ENCODE data around the gene PRRT2.
A peak's percentile ranks its signal among the peaks of the same experiment; 100 is the strongest.
"Not testable (repeated sequence)": the region's sequence is repeated elsewhere in the genome, so short reads cannot be mapped to it uniquely, and the experiment has no call there.

PRRT2 gene

GRCh38 chr16:29811896-29812665 is at the start of gene PRRT2:
TSS of gene PRRT2 (plus strand) at chr16:29812193. CDS start at chr16:29813055, 862 bp downstream.
- no peak for DNase-seq (ENCODE audit: low read depth)

DNA sequence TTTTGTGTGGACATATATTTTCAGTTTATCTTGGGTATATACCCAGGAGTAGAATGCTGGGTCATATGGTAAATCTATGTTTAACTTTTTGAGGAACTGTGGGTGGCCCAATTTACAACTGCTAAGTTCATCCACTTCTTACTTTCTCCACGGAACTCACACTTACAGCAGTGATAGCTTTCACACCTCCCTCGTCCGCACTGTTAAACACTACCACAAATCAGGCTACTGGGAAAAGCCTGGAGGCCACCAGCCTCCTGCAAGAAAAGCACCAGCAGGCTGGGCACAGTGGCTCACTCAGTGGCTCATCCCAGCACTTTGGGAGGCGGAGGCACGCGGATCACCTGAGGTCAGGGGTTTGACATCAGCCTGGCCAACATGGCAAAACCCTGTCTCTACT is 48.7 kb upstream of the PRRT2 start:
- no peak for DNase-seq (ENCODE audit: low read depth)

DNA sequence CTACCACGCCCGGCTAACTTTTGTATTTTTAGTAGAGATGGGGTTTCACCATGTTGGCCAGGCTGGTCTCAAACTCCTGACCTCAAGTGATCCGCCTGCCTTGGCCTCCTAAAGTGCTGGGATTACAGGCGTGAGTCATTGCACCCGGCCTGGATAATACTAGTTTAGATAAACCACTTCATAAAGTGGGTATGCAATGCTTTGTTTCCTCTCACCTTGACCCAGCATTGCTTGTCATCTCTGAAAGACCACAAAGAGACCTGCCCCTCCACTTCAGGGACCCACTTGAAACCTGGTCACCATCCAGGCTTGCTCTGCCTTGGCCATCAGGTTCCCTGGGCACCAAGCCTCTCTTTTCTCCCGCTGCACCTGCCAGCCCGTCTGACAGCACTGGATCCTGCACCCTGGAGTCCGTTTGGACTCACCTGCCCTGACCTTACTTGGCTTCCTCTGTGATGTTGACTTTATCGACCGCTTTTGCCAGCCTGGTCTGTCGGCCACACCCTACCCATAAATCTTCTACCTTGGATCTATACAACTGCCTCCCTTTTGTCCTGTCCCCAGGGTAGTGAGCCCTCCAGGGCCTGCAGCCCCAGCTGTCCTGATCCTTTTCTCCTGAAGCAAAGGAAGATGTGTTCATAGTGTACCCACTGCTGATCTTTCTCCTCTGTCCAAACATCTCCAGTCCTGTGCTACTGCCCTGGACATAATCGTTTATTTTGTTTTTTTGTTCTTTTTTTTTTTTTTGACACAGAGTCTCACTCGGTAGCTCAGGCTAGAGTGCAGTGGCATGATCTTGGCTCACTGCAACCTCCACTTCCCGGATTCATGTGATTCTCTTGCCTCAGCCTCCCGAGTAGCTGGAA is 46.6 kb upstream of the PRRT2 start:
- no peak for DNase-seq (ENCODE audit: low read depth)

GRCh38 chr16:29766571-29766970 is 45.4 kb upstream of the PRRT2 start:
- DNase-seq (ENCODE audit: low read depth) = no peak

DNA sequence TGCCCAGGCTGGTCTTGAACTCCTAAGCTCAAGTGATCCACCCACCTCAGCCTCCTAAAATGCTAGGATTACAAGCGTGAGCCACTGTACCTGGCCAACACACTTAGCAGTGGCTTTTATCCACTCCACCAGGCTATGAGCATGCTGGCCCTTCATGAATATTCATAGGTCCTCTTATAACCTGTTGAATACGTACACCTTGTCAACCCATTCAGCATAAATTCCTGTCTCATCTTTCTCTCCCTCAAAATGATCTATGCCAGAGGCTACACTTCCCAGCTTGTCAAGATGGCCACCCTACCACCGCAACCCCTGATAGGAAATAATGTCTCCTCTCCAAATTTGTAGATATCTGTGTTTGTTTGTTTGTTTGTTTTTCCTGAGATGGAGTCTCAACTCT is 44.9 kb upstream of the PRRT2 start:
- no peak for DNase-seq (ENCODE audit: low read depth)

DNA sequence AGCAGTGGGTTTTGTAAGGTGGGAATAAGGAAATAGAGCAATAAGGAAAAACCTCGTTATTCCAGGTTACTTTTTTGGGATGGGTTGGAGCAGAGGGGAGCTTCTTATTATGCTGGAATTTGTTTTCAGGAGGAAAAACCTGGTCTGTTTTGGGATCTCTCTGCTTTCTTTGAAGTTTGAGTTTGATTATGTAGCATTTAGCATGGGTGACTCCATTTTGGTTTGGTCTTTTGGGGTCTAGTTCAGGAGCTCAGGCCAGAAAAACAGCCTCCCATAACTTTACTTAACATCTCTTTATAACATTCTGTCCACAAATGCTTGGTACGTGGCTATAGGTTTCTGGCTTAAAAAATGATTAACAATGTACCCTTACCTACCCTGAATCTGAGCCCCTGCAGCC is 42.5 kb upstream of the PRRT2 start:
- no peak for DNase-seq (ENCODE audit: low read depth)

GRCh38 chr16:29770250-29770929 is 41.6 kb upstream of the PRRT2 start:
- no peak for DNase-seq (ENCODE audit: low read depth)

DNA sequence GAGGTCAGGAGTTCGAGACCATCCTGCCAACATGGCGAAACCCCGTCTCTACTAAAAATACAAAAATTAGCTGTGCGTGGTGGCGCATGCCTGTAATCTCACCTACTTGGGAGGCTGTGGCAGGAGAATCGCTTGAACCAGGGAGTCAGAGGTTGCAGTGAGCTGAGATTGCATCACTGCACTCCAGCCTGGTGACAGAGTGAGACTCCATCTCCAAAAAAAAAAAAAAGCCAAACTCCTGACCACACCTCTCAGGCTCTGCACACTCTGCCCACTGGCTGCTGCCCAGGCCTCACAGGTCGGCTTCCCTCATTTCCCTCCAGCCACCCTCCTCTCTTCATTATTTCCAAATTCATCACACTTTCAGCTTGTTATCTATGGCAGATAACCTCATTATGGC is 39.7 kb upstream of the PRRT2 start:
- not testable (repeated sequence) for DNase-seq (ENCODE audit: low read depth)

DNA sequence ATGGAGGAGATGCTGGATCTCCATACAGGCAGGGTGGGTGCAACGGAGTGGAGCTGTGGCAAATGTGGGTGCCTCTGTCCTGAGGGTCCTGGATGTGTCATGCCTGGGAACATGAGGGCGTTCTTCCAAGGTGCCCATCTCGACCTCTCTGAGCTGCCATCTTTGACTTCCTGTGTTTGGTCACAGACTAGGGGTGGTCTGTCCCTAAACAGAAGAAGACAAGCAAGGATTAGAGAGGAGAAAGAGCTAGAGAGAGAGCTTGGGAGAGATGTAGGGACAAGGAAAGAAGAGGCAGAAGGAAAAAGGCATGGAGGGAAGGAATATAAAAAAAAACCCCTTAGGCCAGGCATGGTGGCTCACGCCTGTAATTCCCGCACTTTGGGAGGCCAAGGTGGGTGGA is 37.3 kb upstream of the PRRT2 start:
- DNase-seq (ENCODE audit: low read depth) = no peak

DNA sequence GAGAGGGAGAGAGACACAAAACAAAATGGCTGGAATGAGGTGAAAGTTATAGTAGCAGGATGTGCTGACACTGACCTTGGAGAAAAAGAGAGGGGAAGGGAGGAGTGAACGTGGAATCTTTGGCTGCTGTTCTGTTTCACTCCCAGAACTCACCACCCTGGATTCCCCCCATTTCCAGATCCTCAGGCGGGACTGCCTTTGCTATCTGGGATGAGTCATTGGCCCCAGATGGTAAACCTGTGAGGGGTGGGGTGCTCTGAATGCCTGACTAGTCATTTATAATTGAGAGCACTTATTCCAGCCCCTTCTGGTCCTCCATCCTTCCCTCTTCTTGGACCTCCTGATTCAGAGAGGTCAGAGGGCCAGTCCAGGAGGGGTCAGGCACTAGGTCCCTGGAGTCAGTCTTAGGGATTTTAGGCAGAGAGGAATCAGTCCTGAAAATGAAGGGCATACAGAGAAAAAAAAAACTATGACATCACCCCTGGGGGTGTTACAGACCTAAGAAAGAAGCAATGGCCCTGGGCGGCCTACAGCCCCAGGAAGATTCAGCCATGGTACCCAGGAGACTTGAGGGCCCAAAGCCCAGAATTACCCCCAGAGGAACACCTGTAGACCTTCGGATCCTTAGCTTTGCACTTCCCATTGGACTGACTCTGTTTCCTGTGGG is 36.1 kb upstream of the PRRT2 start:
- DNase-seq (ENCODE audit: low read depth) = no peak

- DNase-seq (ENCODE audit: low read depth) = no peak
These were observed 34.2 kb upstream of the PRRT2 start, which contains the start of gene ZG16 for GRCh38 chr16:29777576-29778350. TSS of gene ZG16 (plus strand) at chr16:29778256. CDS start at chr16:29779267, 1,011 bp downstream.

DNA sequence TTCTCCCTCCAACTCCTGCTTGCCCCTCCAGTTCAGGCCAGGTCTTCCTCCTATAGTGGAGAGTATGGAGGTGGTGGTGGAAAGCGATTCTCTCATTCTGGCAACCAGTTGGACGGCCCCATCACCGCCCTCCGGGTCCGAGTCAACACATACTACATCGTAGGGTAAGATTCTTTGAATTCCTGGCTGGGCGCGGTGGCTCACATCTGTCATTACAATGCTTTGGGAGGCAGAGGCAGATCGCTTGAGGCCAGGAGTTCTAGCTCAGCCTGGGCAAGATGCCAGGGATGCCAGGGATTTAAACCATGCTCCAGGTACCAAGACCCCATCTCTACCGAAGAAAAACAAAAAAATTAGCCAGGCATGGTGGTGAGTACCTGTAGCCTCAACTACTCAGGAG is 32.5 kb upstream of the PRRT2 start:
- DNase-seq (ENCODE audit: low read depth) = no peak

GRCh38 chr16:29783094-29783953 is 28.7 kb upstream of the PRRT2 start:
- not testable (repeated sequence) for DNase-seq (ENCODE audit: low read depth)

DNA sequence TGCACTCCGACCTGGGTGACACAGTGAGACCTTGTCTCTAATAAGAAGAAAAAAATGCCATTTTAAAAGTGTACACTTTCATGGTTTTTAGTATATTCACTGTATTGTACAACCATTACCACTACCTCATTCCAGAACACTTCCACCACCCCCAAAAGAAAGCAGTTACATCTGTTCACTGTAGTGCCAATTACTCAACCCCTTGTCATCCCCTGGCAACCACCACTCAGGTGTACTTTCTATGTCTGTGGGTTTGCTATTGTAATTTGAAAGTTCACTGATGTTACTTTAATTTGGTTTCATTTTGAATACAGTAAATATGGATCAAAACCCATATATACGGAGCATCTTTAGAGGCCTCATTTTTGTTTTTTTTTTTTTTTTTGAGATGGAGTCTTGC is 27.8 kb upstream of the PRRT2 start:
- no peak for DNase-seq (ENCODE audit: low read depth)

- DNase-seq (ENCODE audit: low read depth) = peak; percentile 68
These were observed 27.0 kb upstream of the PRRT2 start for GRCh38 chr16:29784901-29785500.

GRCh38 chr16:29787155-29787554 is 24.8 kb upstream of the PRRT2 start:
- DNase-seq (ENCODE audit: low read depth) = not testable (repeated sequence)

DNA sequence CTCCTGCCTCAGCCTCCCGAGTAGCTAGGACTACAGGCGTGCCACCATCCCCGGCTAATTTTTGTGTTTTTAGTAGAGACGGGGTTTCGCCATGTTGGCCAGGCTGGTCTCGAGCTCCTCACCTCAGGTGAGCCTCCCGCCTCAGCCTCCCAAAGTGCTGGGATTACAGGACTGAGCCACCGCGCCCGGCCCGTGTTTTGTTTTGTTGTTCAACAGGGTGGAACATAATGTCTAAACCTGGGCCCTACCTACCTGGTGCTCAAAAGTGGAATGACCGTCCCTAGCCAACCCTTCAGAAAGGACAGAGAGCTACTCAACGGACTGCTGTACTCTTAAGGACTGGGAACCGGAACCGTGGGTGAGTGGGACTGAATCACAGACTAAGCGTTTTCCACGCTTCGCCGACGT is 22.2 kb upstream of the PRRT2 start:
- DNase-seq (ENCODE audit: low read depth) = no peak

DNA sequence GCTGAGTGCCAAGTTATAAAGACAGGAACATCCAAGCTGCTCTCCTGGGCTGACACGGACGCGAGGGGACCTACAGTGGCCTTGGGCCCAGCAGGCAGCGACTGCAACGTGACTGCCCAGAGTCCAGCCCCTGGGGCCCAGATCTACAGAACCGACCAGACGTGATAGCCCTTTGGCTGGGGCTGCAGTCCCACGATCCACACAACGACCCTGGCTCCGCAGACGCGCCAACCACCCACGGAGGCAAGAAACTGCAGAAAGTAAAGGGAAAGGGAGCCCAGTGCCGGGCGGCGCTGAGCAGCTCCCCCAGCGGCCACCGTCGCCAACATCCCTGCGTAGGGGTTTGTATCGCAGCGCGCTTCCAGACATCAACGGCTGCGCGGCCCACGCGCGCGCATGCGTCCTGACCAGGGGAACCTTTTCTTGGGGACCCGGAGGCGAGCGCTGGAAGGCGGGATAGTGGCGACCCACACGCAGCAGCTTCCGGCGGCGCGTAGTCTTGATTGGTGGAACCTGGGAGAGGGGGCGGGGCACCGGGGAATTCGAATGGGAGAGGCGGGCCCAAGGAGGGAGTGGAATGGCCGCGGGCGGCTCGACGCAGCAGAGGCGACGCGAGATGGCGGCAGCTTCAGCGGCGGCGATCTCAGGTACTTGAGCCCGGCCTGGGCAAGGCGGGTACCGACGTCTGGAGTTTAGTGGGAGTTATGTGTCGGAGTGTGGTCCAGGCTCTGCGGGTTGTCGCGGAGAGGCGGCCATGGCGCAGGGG is 21.6 kb upstream of the PRRT2 start, which contains the start of gene KIF22:
KIF22 (plus strand) TSS at position 569 of the 766 bp plus-strand sequence; CDS start at position 578, 9 bp downstream.
- peak; percentile 100 for DNase-seq (ENCODE audit: low read depth)
